Measurements from ENCODE around the gene RNF19B.

GRCh38 chr1:32954168-32954567, 10.4 kb downstream of the RNF19B start:
- no peak for TF ChIP-seq GATA3 (IDR thresholded peaks at IDR 0.05; ENCODE audit: low read depth, low read length)
- no peak for TF ChIP-seq GATA2 (IDR thresholded peaks at IDR 0.05; ENCODE audit: low read depth, low read length)

All from SH-SY5Y (cell line).